ENCODE results near the gene TTLL13.
A peak's percentile ranks its signal among the peaks of the same experiment; 100 is the strongest.

Gene TTLL13

DNA sequence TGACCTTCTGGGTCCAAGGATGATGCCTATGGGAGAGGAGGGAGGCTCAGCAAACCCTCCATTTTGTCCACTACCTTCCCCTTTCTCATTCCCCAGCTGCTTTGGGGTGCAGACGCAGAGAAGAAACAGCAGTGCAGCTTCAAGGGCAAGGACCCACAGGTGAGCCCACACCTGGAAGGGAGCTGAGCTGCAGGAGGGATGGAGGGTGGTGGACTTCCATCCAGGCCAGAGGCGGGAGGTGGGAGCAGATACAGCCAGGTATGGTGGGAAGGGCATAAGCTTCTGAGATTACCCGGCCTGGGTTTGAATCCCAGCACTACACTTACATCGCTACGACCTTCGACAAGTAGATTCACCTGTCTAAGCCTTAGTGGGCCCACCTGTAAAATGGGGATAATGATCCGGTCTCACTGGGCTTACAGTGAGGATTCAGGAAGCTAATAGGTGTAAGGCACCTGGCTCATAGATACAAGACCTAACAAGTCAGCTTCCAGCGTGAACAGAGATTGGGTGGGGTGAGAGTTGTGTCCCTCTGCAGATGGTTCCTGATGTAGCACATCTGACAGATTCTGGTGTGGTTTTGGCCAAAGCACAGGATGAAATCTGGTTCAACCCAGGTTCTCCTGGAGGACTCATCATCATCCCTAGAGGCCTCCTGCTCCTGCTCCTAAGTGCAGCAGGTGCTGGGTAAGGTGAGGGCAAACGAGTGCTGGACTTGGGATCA is 31.5 kb upstream of the TTLL13 start:
- no peak for DNase-seq

DNA sequence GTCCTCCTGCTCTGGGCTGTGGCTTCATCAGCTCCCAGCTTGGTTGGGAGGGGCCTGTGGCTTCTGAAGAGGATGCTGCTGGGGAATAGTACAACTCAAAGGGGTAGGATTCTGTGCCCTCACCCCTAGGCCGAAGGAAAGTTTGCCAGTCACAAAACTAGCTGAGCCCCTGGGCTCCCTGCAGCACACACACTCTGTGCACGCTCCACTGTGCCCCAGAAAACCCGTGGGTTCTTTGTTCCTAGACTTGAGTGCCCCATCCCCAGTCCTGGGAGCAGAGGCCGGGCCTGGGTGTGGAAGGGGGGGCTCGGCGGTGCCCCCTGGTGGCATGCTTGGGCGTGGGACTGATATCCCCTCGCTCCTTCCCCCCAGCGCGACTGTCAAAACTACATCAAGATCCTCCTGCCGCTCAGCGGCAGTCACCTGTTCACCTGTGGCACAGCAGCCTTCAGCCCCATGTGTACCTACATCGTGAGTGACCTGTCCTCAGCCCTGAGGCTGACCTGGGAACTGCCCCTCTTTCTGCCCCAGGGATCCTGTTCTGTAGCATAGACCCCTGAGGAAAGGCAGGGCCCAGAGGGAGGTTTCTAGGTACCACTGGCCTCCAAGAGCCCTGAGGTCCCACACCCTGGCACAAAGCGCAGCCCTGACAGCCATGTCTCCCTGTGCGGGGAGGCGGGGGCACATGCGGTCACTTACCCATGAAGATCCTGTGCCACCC is 29.8 kb upstream of the TTLL13 start:
- DNase-seq = no peak

- peak; percentile 22 for DNase-seq
Measured at GRCh38 chr15:90221246-90221900, 28.0 kb upstream of the TTLL13 start.

DNA sequence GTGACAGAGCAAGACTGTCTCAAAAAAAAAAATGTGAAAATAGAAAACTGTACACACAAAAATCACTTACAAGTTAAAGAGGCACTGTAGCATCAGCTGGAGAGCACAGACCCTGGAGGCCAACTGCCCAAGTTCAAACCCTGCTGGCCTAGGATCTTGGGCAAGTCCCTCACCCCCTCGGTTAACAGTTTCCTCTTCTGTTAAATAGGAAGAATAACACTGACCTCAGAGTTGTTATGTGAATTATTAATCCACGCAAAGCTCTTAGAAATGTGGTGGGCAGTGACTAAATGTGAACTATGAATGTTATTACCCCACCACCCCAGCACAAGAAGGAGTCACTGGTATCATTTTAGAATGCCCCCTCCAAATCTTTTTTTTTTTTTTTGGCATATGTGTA is 26.8 kb upstream of the TTLL13 start:
- DNase-seq = no peak

GRCh38 chr15:90223441-90224165 is 25.8 kb upstream of the TTLL13 start:
- no peak for DNase-seq

GRCh38 chr15:90225047-90225446 is 24.3 kb upstream of the TTLL13 start:
- DNase-seq = no peak

DNA sequence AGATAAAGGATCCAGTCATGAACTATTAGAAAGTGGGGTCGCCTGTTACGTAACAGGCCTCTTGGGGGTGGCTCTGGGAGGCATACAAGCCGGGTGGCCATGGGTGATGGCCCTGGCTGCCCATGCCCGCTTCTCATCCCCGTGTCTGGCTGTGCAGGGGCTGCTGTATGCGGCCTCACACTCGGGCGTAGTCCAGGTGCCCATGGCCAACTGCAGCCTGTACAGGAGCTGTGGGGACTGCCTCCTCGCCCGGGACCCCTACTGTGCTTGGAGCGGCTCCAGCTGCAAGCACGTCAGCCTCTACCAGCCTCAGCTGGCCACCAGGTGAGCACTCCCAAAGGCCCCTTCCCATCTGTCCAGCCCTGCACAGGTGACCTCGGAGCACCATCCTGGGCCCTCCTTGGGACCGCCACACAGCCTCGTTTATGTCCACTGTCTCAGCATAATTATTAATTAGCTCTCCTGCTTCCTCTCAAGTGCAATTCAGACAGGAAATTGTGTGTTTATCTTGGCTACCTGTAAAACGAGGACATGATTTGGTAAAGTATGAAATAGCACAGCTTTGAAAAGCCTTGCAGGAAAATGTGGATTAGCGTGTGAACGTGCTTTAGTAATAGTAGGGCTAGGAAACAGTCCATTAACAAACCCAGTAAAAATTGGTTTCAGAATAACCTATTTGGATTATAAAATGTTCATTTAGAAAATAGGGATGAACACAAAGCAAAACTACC is 23.7 kb upstream of the TTLL13 start:
- DNase-seq = peak; percentile 79

DNA sequence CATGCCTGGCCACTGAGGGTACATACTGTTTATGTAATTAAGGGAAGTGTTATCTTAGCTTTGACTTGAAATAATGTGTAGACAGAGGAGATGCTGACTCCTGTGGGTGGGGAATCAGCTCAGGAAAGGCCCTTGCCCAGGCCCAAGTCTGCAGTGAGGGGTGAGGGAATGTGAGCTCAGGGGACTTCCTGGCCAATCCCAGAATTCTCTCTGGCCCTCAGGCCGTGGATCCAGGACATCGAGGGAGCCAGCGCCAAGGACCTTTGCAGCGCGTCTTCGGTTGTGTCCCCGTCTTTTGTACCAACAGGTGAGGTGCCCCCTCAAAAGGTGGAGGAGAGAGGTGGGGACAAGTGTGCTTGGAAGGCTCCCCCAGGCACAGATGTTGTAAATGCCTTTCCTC is 22.0 kb upstream of the TTLL13 start:
- no peak for DNase-seq

GRCh38 chr15:90227816-90228772 is 21.3 kb upstream of the TTLL13 start:
- no peak for DNase-seq

GRCh38 chr15:90228960-90229359 is 20.4 kb upstream of the TTLL13 start:
- DNase-seq = no peak

GRCh38 chr15:90230071-90230494 is 19.3 kb upstream of the TTLL13 start:
- DNase-seq = no peak

DNA sequence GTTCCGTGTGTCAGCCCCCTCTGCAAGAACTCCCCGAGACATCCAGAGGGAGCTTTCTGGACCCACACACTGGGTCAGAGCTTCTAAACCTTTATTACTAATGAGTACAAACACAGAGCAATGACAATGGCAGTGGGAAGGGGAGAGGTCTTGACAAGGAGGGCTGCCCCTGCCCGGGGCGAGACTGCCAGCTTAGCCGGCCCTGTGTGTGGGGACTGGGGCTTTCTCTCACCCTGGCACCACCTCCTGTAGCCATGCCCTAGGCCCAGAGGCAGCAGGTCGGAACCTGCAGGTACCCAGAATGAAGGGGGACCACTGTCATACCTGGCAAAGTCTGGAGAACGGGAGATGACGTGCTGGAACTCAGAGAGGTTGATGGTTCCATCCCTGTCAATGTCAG is 18.7 kb upstream of the TTLL13 start:
- DNase-seq = no peak

DNA sequence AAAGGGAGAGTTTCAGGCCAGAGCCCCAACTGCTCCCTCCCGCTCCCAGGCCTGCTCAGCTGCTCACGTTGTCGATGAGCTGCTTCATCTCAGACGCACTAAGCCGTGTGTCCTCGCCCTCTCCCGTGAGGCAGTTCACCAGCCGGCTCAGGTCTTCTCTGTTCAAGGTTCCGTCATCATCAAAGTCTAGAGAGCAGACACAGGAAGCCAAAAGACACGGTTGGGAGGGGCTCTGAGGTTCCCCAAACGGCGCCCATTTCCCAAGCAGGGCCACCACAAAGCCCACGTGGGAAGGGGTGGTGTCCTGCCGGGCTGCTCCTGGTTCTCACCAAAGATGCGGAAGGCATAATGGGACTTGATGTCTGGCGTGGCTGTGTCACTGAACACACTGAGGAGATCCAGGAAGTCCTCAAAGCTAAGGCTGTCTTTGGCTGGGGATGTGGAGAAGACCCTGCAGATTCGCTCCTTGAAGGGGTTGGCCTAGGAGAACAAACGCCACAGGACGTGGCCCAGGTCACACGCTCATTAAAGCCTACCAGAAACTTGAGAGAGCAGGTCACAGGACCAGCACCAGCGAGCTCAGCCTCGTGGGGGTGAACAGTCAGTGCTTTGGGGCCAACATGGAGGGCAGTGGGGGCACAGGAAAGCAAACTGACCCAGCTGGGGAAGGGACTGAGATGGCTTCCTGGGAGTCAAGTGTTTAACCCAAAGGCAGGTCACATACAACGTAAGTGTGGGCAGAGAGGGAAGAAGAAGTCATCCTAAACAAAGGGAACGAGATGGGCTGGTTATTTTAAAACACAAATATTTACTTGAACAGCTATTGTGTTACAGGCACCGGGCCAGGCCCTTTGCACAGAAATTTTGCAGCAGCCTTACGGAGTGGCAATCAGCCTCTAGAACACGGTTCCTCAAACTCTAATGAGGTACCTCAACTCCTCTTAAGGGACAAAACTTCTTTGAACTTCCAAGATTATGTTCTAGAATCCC is 18.0 kb upstream of the TTLL13 start:
- no peak for DNase-seq

DNA sequence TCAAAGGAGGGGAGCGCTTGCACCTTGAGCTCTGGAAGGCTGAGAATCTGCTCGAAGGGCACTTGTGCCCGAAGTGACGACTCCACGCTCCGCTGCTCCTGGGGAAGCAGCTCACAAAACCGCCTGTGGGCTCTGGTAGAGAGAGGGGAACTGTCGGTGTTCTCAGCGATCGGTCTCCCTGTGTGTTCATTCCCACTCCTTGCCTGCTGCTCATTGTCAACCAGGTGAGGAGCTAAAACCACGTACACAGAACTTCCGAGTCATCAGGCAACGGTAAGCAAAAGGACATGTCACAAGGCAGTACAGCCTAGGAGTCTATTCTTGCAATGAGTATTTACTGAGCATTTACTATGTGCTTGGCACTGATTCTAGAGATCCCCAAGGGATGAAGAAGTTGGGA is 17.2 kb upstream of the TTLL13 start:
- DNase-seq = no peak

GRCh38 chr15:90232941-90233386 is 16.4 kb upstream of the TTLL13 start:
- no peak for DNase-seq

GRCh38 chr15:90233387-90234095 is 15.8 kb upstream of the TTLL13 start, which contains the start of gene CIB1:
Gene CIB1, minus strand, starts transcription at chr15:90233941. Its CDS starts 56 bp downstream, at chr15:90233885.
- peak; percentile 90 for DNase-seq

DNA sequence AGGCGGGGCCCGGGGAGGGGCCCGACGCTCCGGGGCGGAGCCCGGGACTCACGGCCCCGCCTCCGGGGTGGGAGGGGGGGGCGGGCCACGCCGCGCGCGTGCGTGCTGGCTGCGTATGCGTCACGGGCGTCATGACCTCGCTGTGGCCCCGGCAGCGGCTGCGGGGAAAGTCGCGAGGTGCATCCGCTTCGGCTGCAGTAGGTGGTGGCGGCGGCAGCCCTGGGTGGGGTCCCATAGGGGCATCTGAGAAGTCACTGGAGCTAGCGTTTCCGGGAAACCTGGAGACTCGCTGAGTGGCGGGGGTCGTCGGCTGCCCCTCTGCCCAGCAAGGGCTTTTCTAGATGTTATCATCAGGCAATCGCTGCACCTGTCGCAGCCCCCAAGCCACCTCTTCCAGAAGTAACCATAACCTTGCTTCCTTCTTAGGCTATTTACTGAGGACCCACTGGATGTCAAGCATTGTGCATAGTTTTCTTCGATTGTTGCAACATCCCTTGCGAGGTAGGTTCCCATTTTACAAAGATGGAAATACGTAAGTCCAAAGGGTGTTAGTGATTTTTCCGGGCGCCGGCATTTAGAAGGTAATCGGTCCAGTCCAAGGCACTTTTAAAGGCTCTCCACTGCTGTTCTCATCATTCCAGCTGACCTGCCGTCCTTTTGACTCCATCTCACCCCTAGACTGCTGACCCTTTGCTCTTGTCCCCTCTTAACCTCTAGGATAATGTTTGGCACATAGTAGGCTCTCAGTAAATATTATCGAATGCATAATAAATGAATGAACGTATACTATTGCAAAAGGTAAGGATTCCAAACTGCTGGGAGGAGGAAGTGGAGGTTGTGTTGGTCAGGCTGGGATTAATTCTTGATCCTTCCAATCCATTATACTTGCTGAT is 15.0 kb upstream of the TTLL13 start, which contains the start of gene GDPGP1:
GDPGP1 (plus strand) TSS at position 114 of the 893 bp plus-strand sequence. CDS start 6,700 bp downstream, outside the sequence.
- no peak for DNase-seq

- no peak for DNase-seq
Measured at GRCh38 chr15:90239371-90239770, 10.0 kb upstream of the TTLL13 start.
